Forelimb muscle (tissue), 1 donor: Measurements from ENCODE around the gene RPL4. TPM values are rescaled to one million over a fixed set of nuclear protein-coding genes. Genes with fewer than 3 reads are reported as not detected.
"Not testable (repeated sequence)": the region's sequence is repeated elsewhere in the genome, so short reads cannot be mapped to it uniquely, and the experiment has no call there.

Experiments
- DNase-seq: peaks from one replicate; pipeline ENCODE4 v3.0.0-alpha.2; 2013; ENCODE audit warnings: low read depth
- polyA plus RNA-seq: library from polyadenylated mRNA; unstranded; fragments of 120-200 nt; gene quantifications from one replicate; pipeline ENCODE4 v1.2.1, GENCODE V29; 2013; ENCODE audit not compliant: insufficient read length

Gene RPL4
- polyA plus RNA-seq, 1 donor: 6,035 TPM

- DNase-seq: no peak
Measured at GRCh38 chr15:66491846-66492245, 12.8 kb downstream of the RPL4 start.

GRCh38 chr15:66489179-66489791, 15.4 kb downstream of the RPL4 start:
- no peak for DNase-seq

GRCh38 chr15:66488525-66488924, 16.1 kb downstream of the RPL4 start:
- DNase-seq: no peak

GRCh38 chr15:66486887-66487286, 17.8 kb downstream of the RPL4 start:
- no peak for DNase-seq

- no peak for DNase-seq
Measured at GRCh38 chr15:66484539-66485112, 20.0 kb downstream of the RPL4 start.

GRCh38 chr15:66483131-66483566, 21.5 kb downstream of the RPL4 start:
- DNase-seq: no peak

- DNase-seq: no peak
Measured at GRCh38 chr15:66482539-66482938, 22.1 kb downstream of the RPL4 start.

GRCh38 chr15:66481107-66481856, 23.4 kb downstream of the RPL4 start:
- no peak for DNase-seq

GRCh38 chr15:66480267-66480666, 24.4 kb downstream of the RPL4 start:
- no peak for DNase-seq

GRCh38 chr15:66477011-66477410, 27.6 kb downstream of the RPL4 start:
- DNase-seq: no peak

GRCh38 chr15:66476535-66476934, 28.1 kb downstream of the RPL4 start:
- DNase-seq: no peak

GRCh38 chr15:66474963-66475362, 29.7 kb downstream of the RPL4 start:
- no peak for DNase-seq

- DNase-seq: no peak
Measured at GRCh38 chr15:66474135-66474534, 30.5 kb downstream of the RPL4 start.

- no peak for DNase-seq
Measured at GRCh38 chr15:66472176-66472999, 32.3 kb downstream of the RPL4 start.

- DNase-seq: not testable (repeated sequence)
Measured at GRCh38 chr15:66470825-66471224, 33.8 kb downstream of the RPL4 start.

- DNase-seq: not testable (repeated sequence)
Measured at GRCh38 chr15:66467162-66468040, 37.3 kb downstream of the RPL4 start.

GRCh38 chr15:66465294-66465693, 39.4 kb downstream of the RPL4 start:
- not testable (repeated sequence) for DNase-seq

- DNase-seq: no peak
Measured at GRCh38 chr15:66462627-66463026, 42.0 kb downstream of the RPL4 start.

GRCh38 chr15:66461917-66462316, 42.7 kb downstream of the RPL4 start:
- DNase-seq: no peak

GRCh38 chr15:66461294-66461693, 43.4 kb downstream of the RPL4 start:
- DNase-seq: not testable (repeated sequence)
